ENCODE measurements around the gene GPR84.

Gene GPR84

GRCh38 chr12:54321363-54321762 is 42.9 kb downstream of the GPR84 start:
- DNase-seq, result no peak

Measured in central memory CD4-positive, alpha-beta T cell (primary cell).